GF-D8 (cell line): ENCODE measurements around the gene ANKRD39.
"Not testable (repeated sequence)": the region's sequence is repeated elsewhere in the genome, so short reads cannot be mapped to it uniquely, and the experiment has no call there.

ENCODE experiments used
- DNase-seq: peaks from one replicate; lab custom pipeline; 2025; lab: John Stamatoyannopoulos, UW

Gene ANKRD39, protein sequence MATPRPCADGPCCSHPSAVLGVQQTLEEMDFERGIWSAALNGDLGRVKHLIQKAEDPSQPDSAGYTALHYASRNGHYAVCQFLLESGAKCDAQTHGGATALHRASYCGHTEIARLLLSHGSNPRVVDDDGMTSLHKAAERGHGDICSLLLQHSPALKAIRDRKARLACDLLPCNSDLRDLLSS

DNA sequence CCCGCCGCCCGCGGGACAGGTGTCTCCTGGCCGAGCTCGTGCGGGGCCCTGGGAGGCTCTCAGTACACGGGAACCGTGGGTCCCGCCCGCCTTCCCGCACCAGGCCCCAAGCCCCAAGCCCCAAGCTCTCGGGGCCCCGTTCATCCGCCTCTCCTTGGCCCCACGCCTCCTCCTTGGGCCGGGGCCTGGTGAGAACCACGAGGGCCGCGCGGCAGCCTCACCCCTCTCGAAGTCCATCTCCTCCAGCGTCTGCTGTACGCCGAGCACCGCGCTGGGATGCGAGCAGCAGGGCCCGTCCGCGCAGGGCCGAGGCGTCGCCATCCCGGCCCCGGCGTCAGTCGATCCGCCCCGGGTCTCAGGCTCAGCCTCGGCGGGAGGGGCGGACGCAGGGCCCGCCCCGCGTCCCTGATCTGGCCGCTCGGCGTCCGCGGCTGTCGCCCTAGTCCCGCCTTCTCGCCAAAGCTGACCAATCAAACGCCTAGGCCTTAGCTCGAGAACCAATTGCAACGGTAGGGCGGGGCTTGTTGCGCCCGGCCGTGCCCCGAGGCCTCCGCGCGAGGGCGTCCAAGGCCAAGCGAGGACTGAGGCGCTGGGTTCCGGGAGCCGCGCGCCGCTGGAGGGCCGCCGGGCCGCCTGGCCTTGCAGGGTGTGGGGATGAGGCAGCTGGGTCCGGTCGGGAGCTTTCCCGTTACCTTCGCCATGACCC, at the start of gene ANKRD39:
TSS of gene ANKRD39 (minus strand) at position 350 of the 706 bp plus-strand sequence. CDS start at position 321, 29 bp downstream.
- DNase-seq = peak; percentile 90

DNA sequence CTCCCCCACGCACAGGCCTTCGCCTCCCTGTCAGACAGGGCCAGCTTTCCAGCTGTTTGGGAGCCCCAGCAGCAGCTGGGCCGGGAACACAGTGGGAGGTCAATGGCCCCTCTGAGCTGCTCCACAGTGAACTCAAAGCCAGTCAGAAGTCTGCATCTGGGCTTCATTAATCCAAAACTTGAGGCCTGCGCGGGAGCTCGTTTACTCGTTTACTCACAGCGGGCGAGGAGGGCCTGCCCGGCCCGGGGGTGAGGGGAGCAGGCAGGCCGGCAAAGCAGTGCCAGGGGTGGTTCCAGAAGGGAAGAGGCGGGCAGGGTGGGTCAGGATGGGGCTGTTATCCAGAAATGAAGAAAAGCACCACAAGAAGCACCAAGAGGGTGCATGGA, 48.9 kb upstream of the ANKRD39 start:
- DNase-seq = no peak

DNA sequence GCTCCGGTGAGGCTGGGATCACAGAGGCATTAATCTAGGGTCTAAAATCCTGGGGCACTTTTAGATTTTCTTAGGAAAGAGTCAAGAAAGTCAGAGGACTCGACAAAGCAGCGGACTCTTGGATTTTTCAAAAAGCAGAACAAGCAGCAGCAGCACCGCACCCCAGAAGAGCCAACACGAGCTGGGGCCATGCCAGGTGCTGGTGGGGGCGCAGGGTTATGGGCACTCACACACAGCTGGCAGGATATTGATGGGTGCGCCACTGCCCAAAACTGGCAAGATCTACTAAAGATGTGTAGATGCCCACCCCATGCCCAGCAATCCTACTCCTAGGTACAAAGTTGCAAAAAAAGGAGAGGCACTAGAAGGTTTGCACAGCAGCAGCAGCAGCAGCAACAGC, 46.0 kb upstream of the ANKRD39 start:
- no peak for DNase-seq

DNA sequence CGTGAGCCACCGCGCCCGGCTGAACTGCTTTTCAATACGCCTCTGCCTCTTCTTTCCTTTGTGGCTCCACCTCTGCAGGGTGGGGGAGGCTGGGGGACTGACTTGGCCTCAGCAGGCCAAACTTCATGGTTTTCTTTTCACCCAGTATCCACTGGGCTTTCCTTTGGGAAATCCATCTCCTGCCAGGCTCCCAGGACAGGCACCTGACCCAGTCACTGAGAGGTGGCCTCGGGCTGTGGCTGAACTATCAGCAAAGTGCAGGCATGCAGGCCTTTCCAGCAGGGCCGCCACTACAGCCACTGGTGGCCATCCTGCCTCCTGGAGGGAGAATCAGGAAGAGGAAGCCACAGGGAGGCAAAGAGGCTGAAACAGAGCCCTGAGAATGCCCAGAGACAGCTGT, 45.5 kb upstream of the ANKRD39 start:
- no peak for DNase-seq

DNA sequence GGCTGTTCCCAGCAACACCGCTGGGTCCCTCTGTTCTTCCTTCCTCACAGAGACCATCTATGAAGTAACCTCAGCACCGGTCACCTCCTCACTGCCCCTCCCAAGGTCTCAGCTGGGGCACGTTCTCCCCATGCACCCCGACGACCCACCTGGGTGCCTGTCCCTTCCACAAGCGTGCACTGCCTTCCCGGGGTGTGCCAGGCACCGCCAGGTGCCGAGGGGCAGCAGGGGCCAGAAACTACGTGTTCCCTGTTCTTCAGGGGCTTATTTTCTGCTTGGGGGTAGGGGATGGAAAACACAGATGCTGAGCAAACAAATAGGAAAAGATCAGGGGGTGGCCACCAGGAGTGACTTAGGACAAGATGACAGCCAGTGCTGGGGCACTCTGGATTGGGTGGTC, 42.4 kb upstream of the ANKRD39 start:
- DNase-seq = no peak

DNA sequence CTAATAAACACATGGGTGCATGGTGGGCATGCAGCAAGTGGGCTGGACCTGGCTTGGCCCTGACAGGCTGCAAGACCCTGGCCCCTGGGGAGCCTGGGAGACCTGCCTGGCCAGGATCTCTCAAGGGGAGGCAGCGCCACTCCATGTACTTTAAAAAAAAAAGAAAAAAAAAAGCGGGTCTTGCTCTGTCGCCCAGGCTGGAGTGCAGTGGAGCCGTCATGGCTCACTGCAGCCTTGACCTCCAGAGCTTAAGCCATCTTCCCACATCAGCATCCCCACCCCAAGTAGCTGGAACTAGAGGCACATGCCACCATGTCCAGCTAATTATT, 41.6 kb upstream of the ANKRD39 start:
- DNase-seq = no peak

DNA sequence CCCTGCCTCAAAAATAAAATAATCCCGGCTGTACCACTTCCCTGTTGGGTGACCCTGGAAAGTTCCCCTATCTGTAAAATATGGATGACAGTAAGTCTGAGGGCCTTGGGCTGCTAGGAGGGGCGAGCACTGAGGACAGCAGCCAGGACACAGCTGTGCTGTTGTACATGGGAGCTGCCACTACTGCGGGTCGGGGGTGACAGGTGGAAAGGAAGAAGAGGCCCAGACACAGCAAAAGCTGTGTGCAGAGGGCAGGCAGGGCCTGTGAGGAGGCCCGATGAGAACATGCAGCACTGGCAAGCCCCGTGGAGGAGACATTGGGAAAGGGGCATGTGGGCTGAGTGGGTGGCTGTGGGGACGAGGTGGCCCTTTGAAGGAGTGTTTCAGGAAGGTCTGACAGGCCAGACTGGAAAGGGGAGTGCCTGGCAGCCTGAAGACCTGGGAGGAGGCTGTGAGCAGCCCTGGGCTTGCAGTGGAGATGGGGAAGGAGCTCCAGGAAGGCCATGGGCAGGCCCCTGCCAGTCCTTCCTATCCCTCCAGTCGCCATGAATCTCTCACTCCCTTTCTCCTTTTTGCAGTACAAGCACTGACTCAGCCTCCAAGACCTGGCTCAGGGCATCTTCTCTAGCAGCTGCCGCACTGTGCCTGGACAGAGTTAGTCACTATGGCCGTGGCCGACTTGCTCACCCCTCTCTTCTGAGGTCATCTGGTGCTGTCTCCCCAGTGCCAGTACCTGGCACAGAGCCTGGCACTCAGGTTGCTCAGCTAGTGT, 41.0 kb upstream of the ANKRD39 start:
- DNase-seq = no peak

DNA sequence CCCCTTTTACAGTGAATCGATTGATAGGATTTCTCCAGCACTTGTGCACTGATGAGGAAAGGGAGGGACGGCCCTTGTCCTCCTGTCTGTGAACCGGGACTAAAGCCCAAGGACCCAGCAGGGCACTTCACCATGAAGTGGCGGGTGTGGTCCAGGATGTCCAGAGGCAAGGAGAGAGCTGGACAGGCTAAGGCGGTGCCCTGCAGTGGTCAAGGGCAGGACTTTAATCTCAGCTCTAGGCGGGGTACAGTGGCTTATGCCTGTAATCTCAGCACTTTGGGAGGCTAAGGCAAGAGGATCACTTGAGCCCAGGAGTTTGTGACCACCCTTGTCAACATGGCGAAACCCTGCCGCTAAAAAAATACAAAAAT, 40.3 kb upstream of the ANKRD39 start:
- DNase-seq = no peak

DNA sequence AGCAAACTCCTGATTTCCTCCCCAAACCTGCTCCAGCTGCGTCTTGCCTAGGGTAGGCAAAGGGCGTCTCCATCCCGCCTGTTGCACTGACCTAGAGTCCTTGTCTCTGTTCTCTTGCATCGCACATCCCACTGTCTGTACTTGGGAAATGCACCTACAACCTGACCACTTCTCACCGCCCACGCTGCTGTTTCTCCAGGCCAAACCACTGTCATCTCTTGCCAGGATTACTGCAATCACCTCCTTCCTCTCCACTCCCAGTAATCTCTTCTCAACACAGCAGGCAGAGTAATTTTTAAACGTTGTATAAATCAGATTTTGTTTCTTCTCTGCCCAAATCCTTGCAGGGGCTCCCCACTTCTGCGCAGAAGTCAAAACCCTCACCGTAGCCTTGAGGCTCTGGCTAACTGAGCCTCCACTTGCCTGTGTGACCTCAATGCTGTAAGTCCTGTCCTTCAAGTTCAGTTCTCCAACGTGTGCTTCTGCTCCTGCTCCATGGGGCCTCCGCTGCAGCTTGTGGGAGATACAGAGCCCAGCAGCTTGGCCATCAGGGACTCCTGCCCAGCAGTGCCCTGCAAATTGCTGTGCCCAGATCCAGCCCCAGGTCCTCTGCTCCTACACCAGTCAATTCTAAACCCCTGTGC, 39.8 kb upstream of the ANKRD39 start:
- DNase-seq = no peak

DNA sequence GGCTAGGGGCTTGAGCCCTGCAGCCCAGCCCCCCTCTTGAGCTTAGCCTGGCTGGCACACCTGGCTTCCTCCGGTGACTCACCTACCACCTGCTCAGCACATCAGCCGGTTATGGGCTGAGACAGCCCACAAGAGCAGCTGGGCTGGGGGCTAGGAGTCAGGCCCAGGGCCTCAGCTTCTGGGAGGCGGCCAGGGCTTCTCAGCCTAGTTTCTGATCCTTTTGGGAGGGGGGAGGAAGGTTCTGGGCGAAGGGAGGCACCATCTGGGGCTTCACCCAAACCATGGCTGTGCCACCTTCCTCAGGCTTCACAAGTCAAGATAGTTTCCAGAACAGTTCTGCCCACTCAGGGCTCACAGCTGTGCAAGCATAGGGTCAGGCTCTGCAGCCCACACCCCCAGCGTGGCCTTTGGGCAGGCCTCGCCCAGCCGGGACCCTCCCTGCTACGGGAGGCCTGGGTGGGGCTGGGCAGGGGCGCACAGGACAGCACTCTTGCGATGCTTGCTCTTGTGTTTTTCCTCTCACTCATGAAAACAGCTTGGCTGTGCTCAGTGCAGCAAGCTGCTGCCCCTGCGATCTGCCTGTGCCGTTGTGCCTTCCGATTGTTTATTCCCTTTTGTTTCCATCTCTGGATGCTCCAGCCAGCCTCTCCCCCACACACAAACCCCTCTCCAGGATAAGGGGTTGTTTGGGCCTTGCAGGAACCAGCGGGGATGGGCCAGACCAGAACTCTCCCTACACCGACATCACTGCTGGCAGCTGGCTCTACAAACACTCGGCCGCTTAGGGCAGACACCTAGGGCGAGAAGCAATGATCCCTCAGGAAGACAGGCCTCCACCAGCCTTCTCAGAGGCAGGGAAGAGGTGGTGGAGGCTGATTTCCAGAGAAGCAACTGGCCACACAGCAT, 38.2 kb upstream of the ANKRD39 start:
- DNase-seq = no peak

DNA sequence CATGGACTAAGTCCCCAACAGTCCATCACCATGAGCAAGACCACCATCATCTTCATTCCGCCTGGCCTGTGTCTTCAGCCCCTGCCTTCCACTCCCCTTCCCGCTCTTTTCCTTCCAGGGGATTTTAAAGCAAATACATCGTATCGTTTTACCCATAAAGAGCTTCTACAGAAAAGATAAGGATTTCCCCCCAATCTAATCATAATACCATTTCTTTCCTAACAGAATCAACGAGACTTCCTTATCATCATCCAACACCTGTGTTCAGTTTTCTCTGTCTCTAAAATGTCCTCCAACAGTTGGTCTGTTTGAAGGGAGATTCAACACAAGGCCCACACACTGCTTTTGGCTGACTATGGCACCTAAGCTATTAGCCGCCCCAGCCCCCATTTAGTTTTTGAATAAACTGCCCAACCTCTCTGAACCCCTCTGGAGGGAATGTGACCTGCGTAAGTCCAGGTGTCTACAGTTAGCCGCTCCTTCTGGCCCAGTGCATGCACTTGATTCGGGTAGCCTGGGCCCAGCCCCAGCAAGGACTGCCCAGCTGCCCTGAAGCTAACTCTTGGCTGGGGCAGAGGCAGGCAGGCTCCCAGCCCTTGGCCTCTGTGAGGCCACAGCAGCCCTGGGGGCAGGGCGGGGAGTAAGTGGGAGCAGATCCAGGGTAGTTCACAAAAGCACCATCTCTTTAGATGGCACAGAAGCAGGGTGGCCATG, 37.4 kb upstream of the ANKRD39 start:
- DNase-seq = no peak

DNA sequence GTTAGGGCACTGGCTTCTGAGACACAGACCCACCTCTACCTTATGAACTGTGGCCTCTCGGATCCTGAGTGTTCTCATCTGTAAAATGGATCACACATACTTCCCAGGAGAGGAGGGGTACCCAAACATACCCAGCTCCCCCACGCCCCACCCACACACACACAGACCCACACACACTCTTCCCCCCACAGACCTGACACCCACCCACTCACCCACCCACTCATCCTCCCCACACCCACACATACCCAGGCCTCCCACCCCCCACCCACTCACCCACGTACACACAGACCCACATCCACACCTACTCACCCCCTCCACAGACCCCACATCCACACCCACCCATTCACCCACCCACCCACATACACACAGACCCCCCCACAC, 36.3 kb upstream of the ANKRD39 start:
- DNase-seq = no peak

DNA sequence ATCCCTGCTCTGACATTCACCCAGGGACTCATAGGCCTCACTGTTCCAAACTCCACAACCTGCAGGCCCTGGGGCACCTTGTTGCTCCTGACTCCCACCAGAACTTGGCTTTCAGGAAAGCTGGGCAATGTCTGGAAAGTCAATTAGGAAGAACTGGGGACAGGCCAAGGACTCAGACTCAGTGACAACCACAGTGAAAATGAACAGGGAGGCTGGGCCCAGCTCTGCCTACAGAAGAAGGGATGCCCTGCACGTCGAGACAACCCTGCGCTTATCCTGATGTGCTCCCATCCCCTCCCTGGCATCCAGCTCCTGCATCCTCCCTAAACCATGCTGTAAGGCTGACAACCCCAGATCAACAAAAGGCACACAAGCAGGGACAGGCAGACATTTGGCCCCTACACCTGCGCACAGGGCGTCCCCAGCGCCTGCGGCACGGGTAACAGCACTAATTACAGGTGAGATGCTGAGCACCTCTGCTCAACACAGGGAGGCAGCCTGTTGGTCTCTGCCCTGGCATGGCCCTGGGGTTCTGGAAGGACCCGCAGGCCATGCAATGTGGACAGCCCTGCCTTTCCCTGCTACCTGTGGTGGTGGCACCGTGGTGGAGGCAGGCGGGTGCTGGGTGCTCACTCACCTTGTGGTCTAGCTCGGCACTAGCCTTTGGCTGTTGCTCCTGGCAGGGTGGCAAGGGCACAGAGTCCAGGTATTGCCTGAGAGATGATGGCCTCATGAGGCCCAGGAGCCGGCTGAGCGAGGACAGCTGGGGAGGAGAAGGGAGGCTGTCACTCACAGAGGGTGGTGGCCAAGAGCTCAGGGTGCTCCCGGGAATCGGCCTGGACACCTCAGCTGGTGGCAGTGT, 35.7 kb upstream of the ANKRD39 start:
- no peak for DNase-seq

DNA sequence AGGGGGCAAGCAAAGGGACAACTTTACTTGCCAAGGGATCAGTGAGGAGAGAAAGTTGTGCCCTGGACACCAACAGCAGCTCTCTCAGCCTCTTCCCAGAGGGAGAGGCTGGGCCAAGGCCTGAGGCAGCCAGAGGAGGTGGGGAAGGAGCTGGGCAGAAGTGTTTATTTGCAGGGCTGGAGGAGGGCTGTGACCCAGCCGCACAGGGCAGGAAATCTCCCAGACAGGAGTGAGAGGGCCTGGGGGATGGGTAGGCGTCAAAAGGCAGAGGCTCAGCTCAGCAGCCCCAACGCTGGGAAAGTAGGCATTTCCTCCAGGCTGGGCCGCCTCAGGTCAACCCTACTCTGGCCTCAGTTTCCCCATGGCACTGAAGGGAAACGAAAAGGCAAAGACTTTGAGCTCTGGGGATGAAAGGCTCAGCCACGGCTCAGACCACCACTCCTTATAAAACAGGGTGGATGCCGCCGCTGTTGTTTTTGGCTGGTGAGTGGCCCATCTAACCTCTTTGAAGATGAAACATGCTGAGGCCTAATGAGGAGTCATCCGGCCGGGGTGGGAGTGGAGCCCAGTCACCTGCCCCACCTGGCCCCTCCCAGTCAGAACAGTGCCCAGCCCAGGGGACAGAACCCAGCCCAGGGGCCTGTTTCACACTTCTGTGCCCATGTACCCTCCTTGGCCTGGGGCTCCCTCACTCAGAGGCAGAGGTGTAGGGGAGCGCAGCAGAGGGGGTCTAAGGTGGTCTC, 33.9 kb upstream of the ANKRD39 start:
- DNase-seq = no peak

DNA sequence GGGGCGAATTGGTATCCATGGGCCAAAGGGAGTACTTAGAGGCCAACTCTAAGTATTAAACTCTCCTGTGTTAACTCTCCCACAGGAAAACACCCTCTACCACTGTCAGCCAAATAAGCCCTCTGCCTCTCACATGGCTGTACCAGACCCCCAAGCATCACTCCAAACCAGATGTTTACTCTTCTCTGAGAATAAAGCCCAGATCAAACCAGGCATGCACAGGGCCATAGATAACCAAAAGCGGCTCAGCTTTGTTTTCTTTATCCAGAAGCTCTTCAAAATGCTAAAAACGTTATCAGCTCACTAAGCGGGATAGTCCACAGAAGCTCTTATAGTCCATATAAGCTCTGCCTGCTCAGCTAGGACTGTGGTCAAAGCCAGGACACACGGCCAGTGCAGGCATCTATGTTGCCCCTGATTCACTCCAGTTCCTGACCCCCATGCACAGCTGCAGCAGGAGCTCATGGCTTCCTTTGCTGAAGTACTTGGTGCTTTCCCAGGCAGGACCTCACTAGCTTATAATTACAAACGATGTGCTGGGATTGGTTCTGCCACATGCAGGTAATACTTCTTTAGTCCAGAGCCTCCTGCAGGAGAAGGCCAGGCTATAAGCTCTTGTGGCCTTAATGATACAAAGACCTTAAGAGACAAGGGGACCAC, 33.0 kb upstream of the ANKRD39 start:
- DNase-seq = no peak

DNA sequence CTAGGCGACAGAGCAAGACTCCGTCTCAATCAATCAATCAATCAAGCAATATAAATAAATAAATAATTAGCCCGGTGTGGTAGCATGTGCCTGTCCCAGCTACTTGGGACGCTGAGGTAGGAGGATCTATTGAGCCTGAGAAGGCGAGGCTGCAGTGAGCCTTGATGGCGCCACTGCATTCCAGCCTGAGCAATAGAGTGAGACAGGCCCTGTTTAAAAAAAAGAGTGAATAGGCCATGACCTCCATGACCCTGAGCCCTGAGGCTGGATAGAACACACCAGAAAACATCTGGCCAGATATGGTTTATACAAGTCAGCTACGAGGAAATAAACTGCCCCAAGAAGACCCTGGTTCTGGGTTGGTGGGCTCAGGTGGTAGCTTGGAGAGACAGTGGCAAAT, 32.4 kb upstream of the ANKRD39 start:
- no peak for DNase-seq

DNA sequence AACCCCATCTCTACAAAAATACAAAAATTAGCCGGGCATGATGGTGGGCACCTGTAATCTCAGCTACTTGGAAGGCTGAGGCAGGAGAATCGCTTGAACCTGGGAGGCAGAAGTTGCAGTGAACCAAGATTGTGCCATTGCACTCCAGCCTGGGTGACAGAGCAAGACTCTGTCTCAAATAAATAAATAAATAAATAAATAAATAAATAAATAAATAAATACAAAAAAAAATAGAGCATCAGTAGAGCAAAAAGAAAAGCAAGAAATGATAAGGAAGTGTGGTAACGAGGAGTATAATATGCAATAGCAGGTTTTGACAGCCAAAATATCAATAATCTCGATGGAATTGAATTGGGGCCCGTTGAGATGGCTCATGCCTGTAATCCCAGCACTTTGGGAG, 31.7 kb upstream of the ANKRD39 start:
- not testable (repeated sequence) for DNase-seq

DNA sequence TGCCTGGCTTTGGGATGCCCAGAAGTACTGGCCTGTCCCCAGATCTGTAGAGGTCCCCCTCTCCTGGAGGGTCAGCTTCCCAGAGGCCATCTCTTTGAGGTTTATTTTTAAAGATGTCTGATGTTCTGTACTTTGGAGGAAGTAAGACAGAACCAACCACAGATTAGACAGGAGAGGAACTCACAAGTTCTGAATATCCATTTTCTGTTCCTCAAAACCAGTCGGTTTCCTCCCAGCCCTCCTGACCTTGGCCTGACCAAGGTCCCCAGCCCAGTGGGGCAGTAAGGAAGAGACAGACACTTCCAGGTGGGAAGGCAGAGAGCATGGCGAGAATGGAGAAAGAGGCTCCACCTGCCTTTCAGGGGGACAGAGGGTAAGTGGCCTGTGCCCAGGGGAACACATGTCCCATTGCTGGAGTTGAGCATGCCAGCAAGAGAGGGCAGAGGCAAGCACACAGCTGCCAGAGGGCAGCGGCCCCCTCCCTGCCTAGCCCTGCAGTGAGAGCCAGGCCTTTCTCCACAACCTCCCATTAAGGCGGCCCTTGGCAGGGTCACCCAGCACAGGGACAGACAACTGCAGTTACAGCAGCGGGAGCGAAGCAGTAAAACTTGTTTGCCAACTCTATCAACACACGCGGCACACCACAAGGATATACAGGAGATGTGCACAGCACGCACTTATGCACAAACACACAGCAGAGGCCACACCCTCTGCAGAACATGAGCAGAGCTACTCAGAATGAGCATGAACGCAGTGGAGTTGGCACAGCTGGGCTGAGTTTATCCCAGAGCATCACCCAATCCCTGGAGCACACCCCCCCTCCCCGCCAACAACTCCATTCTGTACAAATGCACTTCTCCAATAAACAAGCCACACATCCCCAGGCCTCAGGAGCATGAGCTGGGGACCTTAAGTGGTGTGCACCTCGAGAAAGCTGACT, 30.5 kb upstream of the ANKRD39 start:
- no peak for DNase-seq
